SK-N-MC (cell line): ENCODE results near the gene SUSD5.

Experiments
- EZH2 ChIP-seq: fragments of 200-600 bp; sonication (generic); IDR thresholded peaks from one replicate; pipeline ENCODE4 v1.6.1; 2017; ENCODE audit warnings: antibody characterized with exemption
- POLR2AphosphoS5 ChIP-seq: IDR thresholded peaks from 2 replicates; pipeline ENCODE4 v1.6.1; 2012; ENCODE audit warnings: mild to moderate bottlenecking, low read depth, low read length, borderline replicate concordance

- TF ChIP-seq EZH2: no peak
- TF ChIP-seq POLR2AphosphoS5: no peak
Observed at GRCh38 chr3:33134026-33134625, 84.5 kb downstream of the SUSD5 start.
